Measurements from ENCODE around the gene COL6A2.
"Not testable (repeated sequence)": the region's sequence is repeated elsewhere in the genome, so short reads cannot be mapped to it uniquely, and the experiment has no call there.

The COL6A2 gene

GRCh38 chr21:46094401-46095082, 3.4 kb upstream of the COL6A2 start:
- no peak for DNase-seq (ENCODE audit: low read depth)

GRCh38 chr21:46095083-46095719, 2.7 kb upstream of the COL6A2 start:
- DNase-seq (ENCODE audit: low read depth): no peak

GRCh38 chr21:46095814-46096595, 1.9 kb upstream of the COL6A2 start:
- DNase-seq (ENCODE audit: low read depth): no peak

GRCh38 chr21:46096596-46097335, 1.1 kb upstream of the COL6A2 start:
- DNase-seq (ENCODE audit: low read depth): no peak

- DNase-seq (ENCODE audit: low read depth): no peak
Observed at GRCh38 chr21:46098303-46099141, 610 bp downstream of the COL6A2 start.

GRCh38 chr21:46099476-46099875, 1.6 kb downstream of the COL6A2 start:
- no peak for DNase-seq (ENCODE audit: low read depth)

- no peak for DNase-seq (ENCODE audit: low read depth)
Observed at GRCh38 chr21:46100020-46100419, 2.1 kb downstream of the COL6A2 start.

GRCh38 chr21:46100426-46100825, 2.5 kb downstream of the COL6A2 start:
- DNase-seq (ENCODE audit: low read depth): no peak

GRCh38 chr21:46100906-46101305, 3.0 kb downstream of the COL6A2 start:
- no peak for DNase-seq (ENCODE audit: low read depth)

GRCh38 chr21:46104104-46104503, 6.2 kb downstream of the COL6A2 start:
- DNase-seq (ENCODE audit: low read depth): no peak

GRCh38 chr21:46107376-46107775, 9.5 kb downstream of the COL6A2 start:
- DNase-seq (ENCODE audit: low read depth): not testable (repeated sequence)

- no peak for DNase-seq (ENCODE audit: low read depth)
Observed at GRCh38 chr21:46108827-46109312, 11.0 kb downstream of the COL6A2 start.

GRCh38 chr21:46109313-46110221, 11.7 kb downstream of the COL6A2 start:
- no peak for DNase-seq (ENCODE audit: low read depth)

- no peak for DNase-seq (ENCODE audit: low read depth)
Observed at GRCh38 chr21:46110499-46111192, 12.7 kb downstream of the COL6A2 start.

- no peak for DNase-seq (ENCODE audit: low read depth)
Observed at GRCh38 chr21:46111193-46111571, 13.3 kb downstream of the COL6A2 start.

GRCh38 chr21:46111857-46112724, 14.2 kb downstream of the COL6A2 start:
- no peak for DNase-seq (ENCODE audit: low read depth)

GRCh38 chr21:46112725-46113215, 14.9 kb downstream of the COL6A2 start:
- no peak for DNase-seq (ENCODE audit: low read depth)

- no peak for DNase-seq (ENCODE audit: low read depth)
Observed at GRCh38 chr21:46113497-46114176, 15.7 kb downstream of the COL6A2 start.

All from stimulated activated CD8-positive, alpha-beta memory T cell treated with anti-CD3 and anti-CD28 coated beads, Interleukin-15, amount 100 ng/mL, for 1 hour (primary cell).